ENCODE results near the gene MTG2. TPM values are rescaled to one million over a fixed set of nuclear protein-coding genes. Genes with fewer than 3 reads are reported as not detected.
A peak's percentile ranks its signal among the peaks of the same experiment; 100 is the strongest.

Gene MTG2
- total RNA-seq, 1 experiment from 2014 or later, result 27.9 TPM

DNA sequence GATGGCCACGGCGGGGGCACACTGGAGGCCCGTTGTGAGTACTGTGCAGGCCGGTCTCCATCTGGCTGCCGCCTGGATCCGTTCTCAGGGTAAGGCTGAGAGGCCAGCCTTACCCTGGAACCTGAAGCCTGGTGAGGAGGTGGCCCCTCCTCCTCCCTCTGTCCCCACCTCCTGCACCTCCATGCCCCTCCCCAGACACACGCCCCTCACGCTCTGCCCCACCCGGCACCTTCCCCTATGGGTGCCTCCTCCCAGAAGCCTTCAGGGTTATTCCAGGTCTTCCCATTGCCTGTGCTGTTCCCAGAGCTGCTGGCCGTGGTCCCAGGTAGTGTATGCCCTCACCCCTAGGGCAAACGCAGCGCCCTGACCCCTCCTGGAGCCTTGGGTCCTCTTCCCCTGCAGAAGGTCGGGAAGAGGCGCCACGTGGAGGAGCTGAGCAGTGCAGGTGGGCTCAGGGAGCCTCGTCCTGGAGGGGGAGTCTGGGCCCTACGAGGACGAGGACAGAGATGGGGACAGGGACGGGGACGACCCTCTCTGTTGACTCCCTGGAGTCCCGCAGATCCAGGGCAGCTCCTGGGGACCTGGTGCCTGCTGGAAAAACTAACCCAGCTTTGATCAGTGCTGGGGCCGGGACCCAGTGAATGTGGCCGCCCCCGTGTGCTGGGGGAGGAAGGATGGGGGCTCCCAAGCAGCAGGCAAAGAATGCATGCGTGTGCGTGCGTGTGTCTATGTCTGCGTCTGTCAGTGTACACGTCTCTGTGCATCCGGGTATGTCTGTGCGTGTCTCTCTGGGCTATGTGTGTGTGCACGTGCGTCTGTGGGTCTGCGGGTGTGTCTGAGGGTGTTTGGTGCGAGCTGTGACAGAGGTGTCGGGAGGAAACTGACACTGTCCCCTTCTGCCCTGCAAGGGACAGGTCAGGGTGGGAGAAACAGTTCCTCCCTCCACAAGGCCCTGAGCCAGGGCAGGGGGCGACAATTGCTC lies 45.4 kb downstream of the MTG2 start:
- DNase-seq (ENCODE audit: low spot score) (peak; percentile 59), ATAC-seq (peak; percentile 95)
- H3K9me3 Mint-ChIP-seq, result no peaks in the 10 kb centered on the region
- no peak overlapping the region for H3K4me3 Mint-ChIP-seq
- H3K27ac Mint-ChIP-seq, result no peak overlapping the region
- peaks cover 4% of the 10 kb centered on the region; the same call in 1 of the 2 replicates for H3K27me3 Mint-ChIP-seq (ENCODE audit: low read depth)
- ChIA-PET CTCF (interaction anchor here (0.7 to 1.1 kb wide), 3 partner anchors 8 to 44 kb away, joined by 3 to 4 read pairs (median 3); no protein-coding TSS in a partner anchor), POLR2A (no interaction called here)
- H3K4me1 Mint-ChIP-seq, result peaks cover 3% of the 10 kb centered on the region
- no peaks in the 10 kb centered on the region for H3K36me3 Mint-ChIP-seq
- TF ChIP-seq, protein P1, sequence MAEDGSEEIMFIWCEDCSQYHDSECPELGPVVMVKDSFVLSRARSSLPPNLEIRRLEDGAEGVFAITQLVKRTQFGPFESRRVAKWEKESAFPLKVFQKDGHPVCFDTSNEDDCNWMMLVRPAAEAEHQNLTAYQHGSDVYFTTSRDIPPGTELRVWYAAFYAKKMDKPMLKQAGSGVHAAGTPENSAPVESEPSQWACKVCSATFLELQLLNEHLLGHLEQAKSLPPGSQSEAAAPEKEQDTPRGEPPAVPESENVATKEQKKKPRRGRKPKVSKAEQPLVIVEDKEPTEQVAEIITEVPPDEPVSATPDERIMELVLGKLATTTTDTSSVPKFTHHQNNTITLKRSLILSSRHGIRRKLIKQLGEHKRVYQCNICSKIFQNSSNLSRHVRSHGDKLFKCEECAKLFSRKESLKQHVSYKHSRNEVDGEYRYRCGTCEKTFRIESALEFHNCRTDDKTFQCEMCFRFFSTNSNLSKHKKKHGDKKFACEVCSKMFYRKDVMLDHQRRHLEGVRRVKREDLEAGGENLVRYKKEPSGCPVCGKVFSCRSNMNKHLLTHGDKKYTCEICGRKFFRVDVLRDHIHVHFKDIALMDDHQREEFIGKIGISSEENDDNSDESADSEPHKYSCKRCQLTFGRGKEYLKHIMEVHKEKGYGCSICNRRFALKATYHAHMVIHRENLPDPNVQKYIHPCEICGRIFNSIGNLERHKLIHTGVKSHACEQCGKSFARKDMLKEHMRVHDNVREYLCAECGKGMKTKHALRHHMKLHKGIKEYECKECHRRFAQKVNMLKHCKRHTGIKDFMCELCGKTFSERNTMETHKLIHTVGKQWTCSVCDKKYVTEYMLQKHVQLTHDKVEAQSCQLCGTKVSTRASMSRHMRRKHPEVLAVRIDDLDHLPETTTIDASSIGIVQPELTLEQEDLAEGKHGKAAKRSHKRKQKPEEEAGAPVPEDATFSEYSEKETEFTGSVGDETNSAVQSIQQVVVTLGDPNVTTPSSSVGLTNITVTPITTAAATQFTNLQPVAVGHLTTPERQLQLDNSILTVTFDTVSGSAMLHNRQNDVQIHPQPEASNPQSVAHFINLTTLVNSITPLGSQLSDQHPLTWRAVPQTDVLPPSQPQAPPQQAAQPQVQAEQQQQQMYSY (CRISPR knock-in tag; IDR thresholded peaks at IDR 0.05), result no peak
- TF ChIP-seq TCF7 (CRISPR knock-in tag; IDR thresholded peaks at IDR 0.05; ENCODE audit: low read depth) (no peak), NFATC4 (CRISPR knock-in tag; IDR thresholded peaks at IDR 0.05) (no peak), ZNF138 (CRISPR knock-in tag; conservative IDR thresholded peaks at IDR 0.05) (0 out of 2 replicates have a peak, but pooled peaks have one; percentile 40), RORB (CRISPR knock-in tag; IDR thresholded peaks at IDR 0.05) (no peak), KAT7 (CRISPR knock-in tag; IDR thresholded peaks at IDR 0.05; ENCODE audit: borderline replicate concordance) (no peak), ZNF121 (CRISPR knock-in tag; IDR thresholded peaks at IDR 0.05) (peak; percentile 83), ELF4 (CRISPR knock-in tag; IDR thresholded peaks at IDR 0.05; ENCODE audit: low read depth) (no peak), RELA (CRISPR knock-in tag; IDR thresholded peaks at IDR 0.05; ENCODE audit: borderline replicate concordance) (peak; percentile 77; the same call in 1 of the 2 replicates), ZNF232 (CRISPR knock-in tag; IDR thresholded peaks at IDR 0.05) (no peak), SMAD3 (CRISPR knock-in tag; IDR thresholded peaks at IDR 0.05; ENCODE audit: borderline replicate concordance) (0 out of 2 replicates have a peak, but pooled peaks have one; percentile 66), NR3C1 (CRISPR knock-in tag; conservative IDR thresholded peaks at IDR 0.05; ENCODE audit: low read depth) (no peak), ZNF396 (CRISPR knock-in tag; IDR thresholded peaks at IDR 0.05; ENCODE audit: borderline replicate concordance) (no peak), ZNF423 (CRISPR knock-in tag; IDR thresholded peaks at IDR 0.05) (0 out of 2 replicates have a peak, but pooled peaks have one; percentile 3), MYBL2 (CRISPR knock-in tag; IDR thresholded peaks at IDR 0.05) (no peak)
- TF ChIP-seq, protein P2, sequence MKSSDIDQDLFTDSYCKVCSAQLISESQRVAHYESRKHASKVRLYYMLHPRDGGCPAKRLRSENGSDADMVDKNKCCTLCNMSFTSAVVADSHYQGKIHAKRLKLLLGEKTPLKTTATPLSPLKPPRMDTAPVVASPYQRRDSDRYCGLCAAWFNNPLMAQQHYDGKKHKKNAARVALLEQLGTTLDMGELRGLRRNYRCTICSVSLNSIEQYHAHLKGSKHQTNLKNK (CRISPR knock-in tag; IDR thresholded peaks at IDR 0.05), result no peak
- TF ChIP-seq, protein P3, sequence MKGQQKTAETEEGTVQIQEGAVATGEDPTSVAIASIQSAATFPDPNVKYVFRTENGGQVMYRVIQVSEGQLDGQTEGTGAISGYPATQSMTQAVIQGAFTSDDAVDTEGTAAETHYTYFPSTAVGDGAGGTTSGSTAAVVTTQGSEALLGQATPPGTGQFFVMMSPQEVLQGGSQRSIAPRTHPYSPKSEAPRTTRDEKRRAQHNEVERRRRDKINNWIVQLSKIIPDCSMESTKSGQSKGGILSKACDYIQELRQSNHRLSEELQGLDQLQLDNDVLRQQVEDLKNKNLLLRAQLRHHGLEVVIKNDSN (CRISPR knock-in tag; IDR thresholded peaks at IDR 0.05), result 0 out of 2 replicates have a peak, but pooled peaks have one; percentile 27
- TF ChIP-seq, protein P4, sequence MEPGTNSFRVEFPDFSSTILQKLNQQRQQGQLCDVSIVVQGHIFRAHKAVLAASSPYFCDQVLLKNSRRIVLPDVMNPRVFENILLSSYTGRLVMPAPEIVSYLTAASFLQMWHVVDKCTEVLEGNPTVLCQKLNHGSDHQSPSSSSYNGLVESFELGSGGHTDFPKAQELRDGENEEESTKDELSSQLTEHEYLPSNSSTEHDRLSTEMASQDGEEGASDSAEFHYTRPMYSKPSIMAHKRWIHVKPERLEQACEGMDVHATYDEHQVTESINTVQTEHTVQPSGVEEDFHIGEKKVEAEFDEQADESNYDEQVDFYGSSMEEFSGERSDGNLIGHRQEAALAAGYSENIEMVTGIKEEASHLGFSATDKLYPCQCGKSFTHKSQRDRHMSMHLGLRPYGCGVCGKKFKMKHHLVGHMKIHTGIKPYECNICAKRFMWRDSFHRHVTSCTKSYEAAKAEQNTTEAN (CRISPR knock-in tag; IDR thresholded peaks at IDR 0.05), result no peak; the same call in 1 of the 2 replicates
- TF ChIP-seq, protein P5, sequence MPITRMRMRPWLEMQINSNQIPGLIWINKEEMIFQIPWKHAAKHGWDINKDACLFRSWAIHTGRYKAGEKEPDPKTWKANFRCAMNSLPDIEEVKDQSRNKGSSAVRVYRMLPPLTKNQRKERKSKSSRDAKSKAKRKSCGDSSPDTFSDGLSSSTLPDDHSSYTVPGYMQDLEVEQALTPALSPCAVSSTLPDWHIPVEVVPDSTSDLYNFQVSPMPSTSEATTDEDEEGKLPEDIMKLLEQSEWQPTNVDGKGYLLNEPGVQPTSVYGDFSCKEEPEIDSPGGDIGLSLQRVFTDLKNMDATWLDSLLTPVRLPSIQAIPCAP (CRISPR knock-in tag; IDR thresholded peaks at IDR 0.05), result 0 out of 2 replicates have a peak, but pooled peaks have one; percentile 14
- TF ChIP-seq, protein P6, sequence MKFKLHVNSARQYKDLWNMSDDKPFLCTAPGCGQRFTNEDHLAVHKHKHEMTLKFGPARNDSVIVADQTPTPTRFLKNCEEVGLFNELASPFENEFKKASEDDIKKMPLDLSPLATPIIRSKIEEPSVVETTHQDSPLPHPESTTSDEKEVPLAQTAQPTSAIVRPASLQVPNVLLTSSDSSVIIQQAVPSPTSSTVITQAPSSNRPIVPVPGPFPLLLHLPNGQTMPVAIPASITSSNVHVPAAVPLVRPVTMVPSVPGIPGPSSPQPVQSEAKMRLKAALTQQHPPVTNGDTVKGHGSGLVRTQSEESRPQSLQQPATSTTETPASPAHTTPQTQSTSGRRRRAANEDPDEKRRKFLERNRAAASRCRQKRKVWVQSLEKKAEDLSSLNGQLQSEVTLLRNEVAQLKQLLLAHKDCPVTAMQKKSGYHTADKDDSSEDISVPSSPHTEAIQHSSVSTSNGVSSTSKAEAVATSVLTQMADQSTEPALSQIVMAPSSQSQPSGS (CRISPR knock-in tag; IDR thresholded peaks at IDR 0.05; ENCODE audit: borderline replicate concordance, low read depth), result no peak
- TF ChIP-seq, protein P7, sequence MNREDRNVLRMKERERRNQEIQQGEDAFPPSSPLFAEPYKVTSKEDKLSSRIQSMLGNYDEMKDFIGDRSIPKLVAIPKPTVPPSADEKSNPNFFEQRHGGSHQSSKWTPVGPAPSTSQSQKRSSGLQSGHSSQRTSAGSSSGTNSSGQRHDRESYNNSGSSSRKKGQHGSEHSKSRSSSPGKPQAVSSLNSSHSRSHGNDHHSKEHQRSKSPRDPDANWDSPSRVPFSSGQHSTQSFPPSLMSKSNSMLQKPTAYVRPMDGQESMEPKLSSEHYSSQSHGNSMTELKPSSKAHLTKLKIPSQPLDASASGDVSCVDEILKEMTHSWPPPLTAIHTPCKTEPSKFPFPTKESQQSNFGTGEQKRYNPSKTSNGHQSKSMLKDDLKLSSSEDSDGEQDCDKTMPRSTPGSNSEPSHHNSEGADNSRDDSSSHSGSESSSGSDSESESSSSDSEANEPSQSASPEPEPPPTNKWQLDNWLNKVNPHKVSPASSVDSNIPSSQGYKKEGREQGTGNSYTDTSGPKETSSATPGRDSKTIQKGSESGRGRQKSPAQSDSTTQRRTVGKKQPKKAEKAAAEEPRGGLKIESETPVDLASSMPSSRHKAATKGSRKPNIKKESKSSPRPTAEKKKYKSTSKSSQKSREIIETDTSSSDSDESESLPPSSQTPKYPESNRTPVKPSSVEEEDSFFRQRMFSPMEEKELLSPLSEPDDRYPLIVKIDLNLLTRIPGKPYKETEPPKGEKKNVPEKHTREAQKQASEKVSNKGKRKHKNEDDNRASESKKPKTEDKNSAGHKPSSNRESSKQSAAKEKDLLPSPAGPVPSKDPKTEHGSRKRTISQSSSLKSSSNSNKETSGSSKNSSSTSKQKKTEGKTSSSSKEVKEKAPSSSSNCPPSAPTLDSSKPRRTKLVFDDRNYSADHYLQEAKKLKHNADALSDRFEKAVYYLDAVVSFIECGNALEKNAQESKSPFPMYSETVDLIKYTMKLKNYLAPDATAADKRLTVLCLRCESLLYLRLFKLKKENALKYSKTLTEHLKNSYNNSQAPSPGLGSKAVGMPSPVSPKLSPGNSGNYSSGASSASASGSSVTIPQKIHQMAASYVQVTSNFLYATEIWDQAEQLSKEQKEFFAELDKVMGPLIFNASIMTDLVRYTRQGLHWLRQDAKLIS (CRISPR knock-in tag; IDR thresholded peaks at IDR 0.05; ENCODE audit: borderline replicate concordance), result no peak
- TF ChIP-seq, protein P8, sequence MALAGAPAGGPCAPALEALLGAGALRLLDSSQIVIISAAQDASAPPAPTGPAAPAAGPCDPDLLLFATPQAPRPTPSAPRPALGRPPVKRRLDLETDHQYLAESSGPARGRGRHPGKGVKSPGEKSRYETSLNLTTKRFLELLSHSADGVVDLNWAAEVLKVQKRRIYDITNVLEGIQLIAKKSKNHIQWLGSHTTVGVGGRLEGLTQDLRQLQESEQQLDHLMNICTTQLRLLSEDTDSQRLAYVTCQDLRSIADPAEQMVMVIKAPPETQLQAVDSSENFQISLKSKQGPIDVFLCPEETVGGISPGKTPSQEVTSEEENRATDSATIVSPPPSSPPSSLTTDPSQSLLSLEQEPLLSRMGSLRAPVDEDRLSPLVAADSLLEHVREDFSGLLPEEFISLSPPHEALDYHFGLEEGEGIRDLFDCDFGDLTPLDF (CRISPR knock-in tag; IDR thresholded peaks at IDR 0.05), result no peak

All from WTC11 (cell line).